ENCODE measurements around the gene WASF3.

- no peak for TF ChIP-seq CTCF (IDR thresholded peaks at IDR 0.05; ENCODE audit: low read length)
- no peak for TF ChIP-seq EZH2 (IDR thresholded peaks at IDR 0.05; ENCODE audit: borderline replicate concordance, low read length)
Observed at GRCh38 chr13:26664286-26664685, 106.8 kb downstream of the WASF3 start.
